Stimulated activated naive CD4-positive, alpha-beta T cell treated with Interleukin-2 at 50 U/mL for 16 hours (primary cell): ENCODE measurements around the gene FNDC11.
"Not testable (repeated sequence)": the region's sequence is repeated elsewhere in the genome, so short reads cannot be mapped to it uniquely, and the experiment has no call there.

ENCODE experiments used
- DNase-seq: peaks from one replicate; lab custom pipeline; 2025; lab: John Stamatoyannopoulos, UW

Gene FNDC11

DNA sequence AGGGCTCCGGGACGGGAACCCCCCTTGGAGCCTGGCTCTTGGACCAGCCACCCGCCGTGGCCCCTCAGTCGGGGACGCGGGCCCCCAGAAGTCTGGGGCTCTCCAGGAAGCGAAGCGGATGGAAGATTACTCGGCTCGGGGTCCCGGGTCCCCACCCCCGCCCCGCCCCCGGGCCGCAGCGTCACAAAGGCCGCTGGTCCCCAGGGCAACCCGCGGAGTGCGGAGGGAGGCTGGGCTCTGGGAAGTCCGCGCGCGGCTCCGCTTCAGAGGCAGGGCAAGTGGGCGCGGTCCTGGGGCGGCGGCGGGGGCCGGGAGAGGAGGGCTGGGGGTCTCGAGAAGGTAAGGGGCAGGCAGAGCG is at the start of gene FNDC11:
FNDC11 (plus strand) TSS at position 227 of the 358 bp plus-strand sequence. CDS start 1,505 bp downstream, outside the sequence.
- DNase-seq, result peak; percentile 44

DNA sequence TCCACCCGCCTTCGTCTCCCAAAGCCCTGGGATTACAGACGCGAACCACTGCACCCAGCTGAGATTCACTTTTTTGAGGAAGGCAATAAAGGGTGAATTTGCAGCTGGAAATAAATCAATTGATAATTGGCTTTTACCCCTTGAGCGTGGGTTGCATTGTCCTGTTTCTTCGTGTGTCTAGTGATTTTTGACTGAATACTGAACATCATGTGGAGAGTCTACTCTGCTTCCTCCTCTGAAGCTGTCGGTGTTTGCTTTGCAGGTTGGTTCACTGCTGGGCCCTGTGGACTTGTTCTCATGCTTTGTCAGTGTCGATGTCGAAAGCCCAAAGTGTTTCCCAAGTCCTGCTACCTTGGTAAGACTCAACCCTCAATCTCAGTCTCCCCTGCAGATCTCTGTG is 49.3 kb upstream of the FNDC11 start:
- no peak for DNase-seq

GRCh38 chr20:63505281-63505680 is 48.7 kb upstream of the FNDC11 start:
- DNase-seq, result no peak

- no peak for DNase-seq
Observed at GRCh38 chr20:63505723-63506122, 48.2 kb upstream of the FNDC11 start.

DNA sequence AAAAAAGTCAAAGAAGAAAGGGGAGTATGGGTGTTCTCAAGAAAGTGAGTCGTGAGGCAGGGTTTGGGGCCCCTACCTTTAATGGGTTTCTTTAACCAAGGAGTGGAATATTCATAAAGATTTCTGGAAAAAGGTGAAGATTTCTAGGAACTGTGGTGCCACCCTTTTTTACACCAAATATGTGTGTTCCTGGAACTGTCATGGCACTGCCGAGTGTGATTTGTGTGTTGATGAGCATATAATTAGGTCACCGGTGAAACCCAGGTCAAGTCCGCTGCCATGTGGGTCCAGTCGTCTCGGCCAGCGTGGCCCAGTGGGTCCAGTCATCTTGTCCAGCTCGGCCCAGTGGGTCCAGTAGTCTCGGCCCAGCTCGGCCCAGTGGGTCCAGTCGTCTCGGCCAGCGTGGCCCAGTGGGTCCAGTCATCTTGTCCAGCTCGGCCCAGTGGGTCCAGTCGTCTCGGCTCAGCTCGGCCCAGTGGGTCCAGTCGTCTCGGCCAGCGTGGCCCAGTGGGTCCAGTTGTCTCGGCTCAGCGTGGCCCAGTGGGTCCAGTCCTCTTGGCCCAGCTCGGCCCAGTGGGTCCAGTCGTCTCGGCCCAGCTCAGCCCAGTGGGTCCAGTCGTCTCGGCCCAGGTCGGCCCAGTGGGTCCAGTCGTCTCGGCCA is 46.7 kb upstream of the FNDC11 start:
- DNase-seq, result no peak

GRCh38 chr20:63508072-63508768 is 45.7 kb upstream of the FNDC11 start:
- no peak for DNase-seq

DNA sequence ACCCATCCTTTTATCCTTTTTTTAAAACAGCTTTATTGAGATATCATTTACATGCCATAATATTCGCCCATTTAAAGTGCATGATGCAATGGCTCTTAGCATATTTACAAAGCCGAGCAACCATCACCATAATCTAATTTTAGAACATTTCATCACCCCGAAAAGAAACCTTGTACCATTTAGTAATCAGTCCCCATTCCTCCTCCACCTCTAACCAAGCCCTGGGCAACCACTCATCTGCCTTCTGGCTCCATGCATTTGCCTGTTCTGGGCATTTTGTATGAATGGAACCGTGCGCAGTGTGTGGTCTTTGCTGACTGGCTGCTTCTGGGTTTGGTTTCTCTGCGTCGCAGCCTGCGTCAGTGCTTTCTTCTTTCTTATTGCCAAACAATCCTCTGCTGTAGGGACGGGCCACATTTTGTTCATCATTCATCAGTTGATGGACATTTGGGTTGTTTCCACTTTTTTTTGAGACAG is 44.8 kb upstream of the FNDC11 start:
- no peak for DNase-seq

GRCh38 chr20:63513207-63513606 is 40.8 kb upstream of the FNDC11 start:
- DNase-seq, result no peak

DNA sequence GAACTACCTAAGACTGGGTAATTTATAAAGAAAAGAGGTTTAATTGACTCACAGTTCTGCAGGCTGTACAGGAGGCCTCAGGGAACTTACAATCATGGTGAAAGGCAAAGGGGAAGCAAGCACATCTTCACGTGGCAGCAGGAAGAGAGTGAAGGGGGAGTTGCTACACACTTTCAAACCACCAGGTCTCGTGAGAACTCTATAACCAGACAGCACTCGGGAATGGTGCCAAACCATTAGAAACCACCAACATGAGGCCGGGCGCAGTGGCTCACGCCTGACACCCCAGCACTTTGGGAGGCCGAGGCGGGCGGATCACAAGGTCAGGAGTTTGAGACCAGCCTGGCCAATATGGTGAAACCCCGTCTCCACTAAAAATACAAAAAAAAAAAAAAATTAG is 39.4 kb upstream of the FNDC11 start:
- DNase-seq, result not testable (repeated sequence)

- DNase-seq, result no peak
Observed at GRCh38 chr20:63517376-63518309, 36.3 kb upstream of the FNDC11 start.

DNA sequence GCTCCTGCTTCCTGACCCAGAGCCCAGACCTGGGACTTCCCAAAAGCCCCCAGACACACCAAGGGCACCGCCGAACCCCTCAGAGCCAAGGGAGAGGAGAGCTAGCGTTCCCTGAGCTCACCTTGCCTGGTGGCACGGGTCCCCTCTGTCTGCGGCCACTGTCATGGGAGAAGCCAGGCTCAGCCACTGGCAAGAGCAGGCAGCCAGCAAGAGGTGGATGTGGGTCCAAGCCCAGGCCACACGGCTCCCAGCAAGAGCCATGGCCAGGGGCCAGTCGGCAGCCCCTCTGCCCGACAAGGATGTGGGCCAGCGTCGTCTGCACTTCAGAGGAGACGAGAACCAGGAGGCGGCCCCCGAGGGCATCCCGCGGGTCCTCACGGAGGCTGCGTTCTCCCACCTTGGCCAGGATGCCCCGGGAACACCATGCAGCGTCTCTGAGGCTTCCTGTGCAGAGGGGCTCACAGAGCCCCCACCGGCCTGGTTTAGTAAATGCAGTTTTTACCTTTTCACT is 35.6 kb upstream of the FNDC11 start:
- no peak for DNase-seq

GRCh38 chr20:63518946-63519667 is 34.9 kb upstream of the FNDC11 start:
- DNase-seq, result no peak

GRCh38 chr20:63519668-63520503 is 34.1 kb upstream of the FNDC11 start:
- peak; percentile 57 for DNase-seq

DNA sequence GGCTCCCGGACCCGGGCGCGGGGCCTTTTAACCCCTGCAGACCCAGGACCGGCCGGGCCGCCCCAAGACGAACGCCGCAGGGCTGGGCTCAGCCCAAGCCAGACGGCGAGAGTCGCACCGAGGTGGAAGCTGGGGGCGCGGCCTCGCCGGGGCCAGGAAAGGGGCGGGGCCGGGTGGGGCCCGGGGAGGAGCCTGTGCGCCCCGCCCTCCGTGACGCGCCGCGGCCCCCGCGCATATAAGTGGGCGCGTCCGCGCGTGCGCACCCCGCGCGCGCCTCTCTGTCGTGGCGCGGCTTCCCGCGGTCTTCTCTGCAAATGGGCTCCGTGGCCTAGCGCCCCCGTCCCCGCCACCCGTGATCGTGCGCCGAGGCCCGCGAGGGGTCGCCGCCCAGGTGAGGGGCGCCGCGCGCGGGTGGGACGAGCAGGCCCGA is 33.4 kb upstream of the FNDC11 start, which contains the start of gene PPDPF:
PPDPF (plus strand) TSS at position 262 of the 430 bp plus-strand sequence. CDS start 544 bp downstream, outside the sequence.
- peak; percentile 72 for DNase-seq

GRCh38 chr20:63520934-63521601 is 32.9 kb upstream of the FNDC11 start:
- DNase-seq, result peak; percentile 64

- no peak for DNase-seq
Observed at GRCh38 chr20:63521602-63522001, 32.4 kb upstream of the FNDC11 start.

DNA sequence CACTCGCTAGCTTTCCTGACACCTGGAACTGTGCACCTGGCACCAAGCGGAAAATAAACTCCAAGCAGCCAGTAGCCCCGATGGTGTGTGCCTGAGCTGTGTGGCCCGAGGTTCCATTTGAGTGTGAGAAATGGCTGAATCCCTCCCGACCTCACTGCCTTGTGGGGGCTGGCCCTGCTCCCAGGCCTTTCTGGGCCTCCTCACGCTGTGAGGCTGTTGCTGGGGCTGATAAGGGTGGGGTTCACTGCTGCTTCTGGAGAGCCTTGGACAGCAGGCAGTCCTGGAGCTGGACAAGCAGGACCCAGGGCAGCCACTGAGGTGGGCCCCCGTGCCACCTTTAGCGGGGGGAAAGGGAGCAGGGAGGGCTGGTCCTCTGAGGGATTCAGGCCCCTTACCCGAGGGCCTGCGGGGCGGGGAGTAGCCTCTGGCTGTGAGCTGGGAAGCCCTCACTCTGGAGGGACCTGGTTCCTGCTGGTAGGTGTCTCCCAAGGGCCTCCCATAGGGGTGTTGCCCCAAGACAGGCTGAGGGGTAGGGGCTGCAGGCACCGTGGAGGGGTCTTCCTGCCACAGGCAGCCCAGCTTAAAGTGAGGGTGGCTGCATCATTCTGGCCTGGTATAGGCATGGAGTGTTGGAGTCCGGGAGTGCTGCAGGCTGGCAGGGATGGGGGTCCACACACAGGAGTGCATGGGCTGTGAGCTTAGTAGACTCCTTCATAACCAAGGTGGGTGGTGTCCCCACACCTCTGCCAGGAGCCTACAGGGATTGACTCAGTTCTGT is 31.7 kb upstream of the FNDC11 start:
- DNase-seq, result no peak

GRCh38 chr20:63522981-63523611 is 30.9 kb upstream of the FNDC11 start:
- DNase-seq, result no peak

DNA sequence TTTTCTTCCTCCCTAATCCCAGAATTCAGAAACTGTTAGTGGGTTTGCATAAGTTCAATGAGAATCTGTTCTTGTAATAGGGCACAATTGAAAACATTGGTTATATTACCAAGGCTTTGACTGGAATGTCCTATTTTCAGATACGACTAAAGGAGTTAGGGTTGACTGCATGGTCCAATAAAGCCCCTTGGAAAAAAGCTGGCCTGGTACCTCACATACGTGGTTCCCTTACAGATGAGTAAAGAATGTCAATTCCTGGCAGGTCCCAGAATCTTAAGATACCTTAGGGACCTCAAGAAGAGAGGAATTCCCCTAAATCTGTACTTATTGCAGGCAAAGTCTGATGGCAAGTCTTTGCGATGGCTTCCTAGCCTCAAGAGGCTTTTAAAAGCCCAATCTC is 28.8 kb upstream of the FNDC11 start:
- DNase-seq, result no peak
